GM19043 (cell line): ENCODE data around the gene RBBP7.

ENCODE experiments used
- ATAC-seq: cut with Tn5 transposase; IDR thresholded peaks from one replicate; pipeline ENCODE4 v1.9.1; 2021; ENCODE audit warnings: low read depth; ENCODE audit not compliant: unreplicated experiment

The RBBP7 gene

DNA sequence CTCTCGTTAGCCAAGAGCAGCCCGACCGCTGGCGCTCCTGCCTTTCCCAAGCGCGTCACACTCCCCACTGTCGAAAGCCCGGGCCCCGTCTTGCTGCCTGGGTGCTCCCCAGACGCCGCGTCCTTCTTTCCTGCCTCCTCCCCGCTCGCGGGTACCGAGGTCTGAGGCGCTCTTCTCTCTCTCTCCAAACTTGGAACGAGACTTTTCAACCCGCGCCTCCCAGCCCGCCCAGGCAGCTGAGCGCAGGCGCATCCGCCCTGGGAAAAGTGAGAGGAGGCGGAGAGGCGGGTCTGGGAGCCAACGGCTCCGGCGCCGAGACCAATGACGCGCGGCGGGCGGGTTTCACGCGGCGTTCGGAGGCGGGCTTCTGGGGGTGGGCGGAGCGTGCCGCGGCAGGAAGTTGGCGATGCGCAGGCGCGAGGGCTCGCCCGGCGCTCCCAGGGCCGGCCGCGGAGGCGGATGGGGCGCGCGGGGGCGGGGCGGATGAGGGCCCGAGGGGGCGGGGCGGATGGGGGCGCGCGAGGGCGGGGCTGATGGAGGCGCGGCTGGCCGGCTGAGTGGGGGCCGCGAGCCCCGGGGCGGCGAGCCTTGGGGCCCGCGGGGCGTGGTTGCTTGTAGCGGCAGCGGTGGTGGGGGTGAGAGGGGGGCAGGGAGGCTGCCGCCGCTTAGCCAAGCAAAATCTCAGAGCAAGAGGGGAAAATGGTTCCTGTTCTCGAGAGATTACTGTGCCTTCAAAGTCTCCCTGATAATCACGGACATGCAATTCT, at the start of gene RBBP7:
Gene RBBP7 (minus strand): TSS at position 268 of the 767 bp plus-strand sequence. CDS start 309 bp downstream, outside the sequence.
- peak; percentile 69 for ATAC-seq

DNA sequence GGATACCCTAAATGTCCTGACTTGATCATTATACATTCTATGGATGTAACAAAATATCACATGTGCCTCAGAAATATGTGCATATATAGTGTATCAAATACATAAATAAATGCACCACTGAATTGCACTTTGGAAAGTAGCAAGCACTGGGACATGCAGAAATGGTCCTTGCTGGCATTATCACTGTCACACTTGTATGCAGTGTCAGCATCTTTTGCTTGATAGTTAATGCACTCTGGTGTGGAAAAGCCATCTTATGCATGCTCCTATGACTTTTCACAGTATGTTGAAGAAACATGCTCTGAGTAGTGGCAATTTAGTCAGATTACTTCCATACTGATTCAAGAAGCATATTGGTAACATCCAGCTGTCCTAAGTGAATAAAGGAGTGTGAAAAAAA, 48.8 kb upstream of the RBBP7 start:
- no peak for ATAC-seq

DNA sequence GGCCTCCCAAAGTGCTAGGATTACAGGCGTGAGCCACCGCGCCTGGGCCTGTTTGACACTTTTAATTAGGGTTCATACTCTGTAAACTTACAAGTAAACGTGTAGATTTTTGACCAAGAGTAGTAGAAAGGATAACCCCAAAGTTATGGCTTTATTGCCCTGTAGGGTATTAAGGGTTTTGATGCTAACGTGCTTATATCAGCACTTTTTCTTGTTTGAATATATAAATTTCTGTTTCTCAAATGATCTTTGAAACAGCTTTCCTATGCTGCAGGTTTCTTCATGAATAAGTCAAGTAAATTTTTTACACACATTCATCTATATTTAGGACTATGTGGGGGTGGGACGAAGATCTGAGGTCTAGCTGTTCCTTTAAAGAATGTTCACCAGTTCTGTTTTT, 47.0 kb upstream of the RBBP7 start:
- no peak for ATAC-seq

DNA sequence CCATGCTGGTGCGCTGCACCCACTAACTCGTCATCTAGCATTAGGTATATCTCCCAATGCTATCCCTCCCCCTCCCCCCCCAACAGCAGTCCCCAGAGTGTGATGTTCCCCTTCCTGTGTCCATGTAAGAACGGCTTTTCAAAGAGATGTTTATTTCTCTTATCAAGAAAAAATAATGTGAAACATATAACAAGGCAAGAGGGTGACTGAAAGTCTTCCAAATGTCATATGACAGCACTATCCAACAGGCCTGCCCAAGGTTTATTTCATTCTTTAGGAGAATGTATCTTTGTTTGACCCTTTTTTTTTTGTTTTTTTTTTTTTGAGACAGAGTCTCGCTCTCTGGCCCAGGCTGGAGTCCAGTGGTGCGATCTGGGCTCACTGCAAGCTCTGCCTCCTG, 46.4 kb upstream of the RBBP7 start:
- ATAC-seq, result no peak

DNA sequence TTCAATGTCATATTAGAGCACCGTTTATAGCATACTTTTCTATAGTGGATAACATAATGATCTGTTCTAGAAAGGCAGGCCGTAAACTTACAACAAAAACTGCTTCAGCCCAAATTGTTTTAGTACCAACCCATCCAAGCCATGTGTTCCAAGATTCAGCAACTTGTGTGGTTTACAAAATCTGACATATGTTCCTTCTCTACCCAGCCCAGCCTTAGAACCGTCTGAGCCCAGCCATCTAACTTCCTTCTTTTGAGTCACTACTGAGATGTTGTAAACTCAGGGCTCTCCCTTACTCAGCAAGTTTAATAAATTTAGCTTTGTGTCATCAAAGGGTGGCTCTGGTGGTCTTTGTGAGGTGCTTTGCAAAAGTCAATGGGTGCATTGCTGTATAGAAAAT, 43.9 kb upstream of the RBBP7 start:
- no peak for ATAC-seq

DNA sequence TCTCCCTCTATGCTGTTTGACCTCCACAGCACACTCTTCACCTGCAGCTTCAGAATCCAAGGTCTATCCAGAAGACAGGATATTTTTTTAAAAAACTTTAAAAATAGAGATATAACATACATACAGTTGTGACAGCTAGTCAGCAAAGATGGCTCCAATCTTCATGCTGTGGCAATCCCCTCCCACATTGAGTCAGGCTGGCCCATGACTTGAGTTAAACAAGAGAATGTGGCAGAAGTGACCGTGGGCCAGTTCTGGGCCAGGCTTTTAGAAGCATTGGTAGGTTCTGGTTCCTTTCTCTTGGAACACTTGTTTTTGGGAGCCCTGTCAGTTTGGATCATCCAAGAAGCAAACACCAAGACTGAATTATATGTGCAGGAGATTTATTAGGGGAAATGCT, 40.2 kb upstream of the RBBP7 start:
- ATAC-seq, result no peak

DNA sequence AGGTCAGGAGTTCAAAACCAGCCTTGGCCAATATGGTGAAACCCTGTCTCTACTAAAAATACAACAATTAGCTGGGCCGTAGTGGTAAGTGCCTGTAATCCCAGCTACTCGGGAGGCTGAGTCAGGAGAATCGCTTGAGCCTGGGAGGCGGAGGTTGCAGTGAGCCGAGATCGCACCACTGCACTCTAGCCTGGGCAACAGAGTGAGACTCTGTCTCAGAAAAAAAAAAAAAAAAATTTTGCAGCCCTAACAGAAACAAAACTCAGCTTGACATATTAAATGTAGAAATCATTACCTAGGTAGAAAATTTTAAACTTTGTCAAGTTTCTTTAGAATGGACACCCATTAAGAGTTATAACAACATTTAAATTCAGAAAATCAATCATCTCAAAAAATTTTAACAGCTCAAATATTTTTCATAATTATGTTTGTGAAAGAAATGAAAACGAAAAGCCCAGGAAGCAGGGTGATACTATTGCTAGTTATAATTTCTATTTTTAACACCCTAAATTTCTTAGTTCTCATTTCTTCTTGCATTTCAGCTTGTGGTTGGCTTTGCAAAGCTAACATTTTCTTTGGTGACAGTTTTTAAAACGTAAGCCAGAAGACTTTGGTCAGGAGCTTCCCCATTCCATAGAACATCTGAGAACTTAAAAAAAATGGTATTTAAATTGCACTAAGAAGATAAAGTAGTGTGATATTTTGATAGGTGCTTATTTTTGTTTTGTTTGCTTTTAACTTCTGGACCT, 33.3 kb upstream of the RBBP7 start:
- peak; percentile 58 for ATAC-seq

DNA sequence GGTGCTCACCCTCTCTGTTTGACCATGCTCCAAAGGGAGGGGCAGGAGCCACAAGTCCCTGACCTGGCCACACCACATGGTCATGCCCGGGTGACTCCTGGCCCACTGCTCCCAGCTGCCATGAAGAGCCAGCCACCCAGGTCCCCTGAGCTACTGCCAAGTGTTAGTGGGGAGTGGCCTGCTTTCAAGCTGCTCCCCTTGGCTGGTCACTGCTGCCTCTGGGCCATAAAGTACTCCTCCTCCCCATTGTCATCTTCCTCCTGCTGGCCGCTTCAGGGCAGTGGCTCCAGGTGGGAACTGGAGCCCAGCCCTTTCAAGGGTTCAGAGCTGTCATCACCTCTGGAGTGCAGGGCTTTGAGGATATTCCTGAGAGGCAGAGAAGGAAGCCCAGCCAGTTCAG, 27.3 kb upstream of the RBBP7 start:
- ATAC-seq, result no peak

DNA sequence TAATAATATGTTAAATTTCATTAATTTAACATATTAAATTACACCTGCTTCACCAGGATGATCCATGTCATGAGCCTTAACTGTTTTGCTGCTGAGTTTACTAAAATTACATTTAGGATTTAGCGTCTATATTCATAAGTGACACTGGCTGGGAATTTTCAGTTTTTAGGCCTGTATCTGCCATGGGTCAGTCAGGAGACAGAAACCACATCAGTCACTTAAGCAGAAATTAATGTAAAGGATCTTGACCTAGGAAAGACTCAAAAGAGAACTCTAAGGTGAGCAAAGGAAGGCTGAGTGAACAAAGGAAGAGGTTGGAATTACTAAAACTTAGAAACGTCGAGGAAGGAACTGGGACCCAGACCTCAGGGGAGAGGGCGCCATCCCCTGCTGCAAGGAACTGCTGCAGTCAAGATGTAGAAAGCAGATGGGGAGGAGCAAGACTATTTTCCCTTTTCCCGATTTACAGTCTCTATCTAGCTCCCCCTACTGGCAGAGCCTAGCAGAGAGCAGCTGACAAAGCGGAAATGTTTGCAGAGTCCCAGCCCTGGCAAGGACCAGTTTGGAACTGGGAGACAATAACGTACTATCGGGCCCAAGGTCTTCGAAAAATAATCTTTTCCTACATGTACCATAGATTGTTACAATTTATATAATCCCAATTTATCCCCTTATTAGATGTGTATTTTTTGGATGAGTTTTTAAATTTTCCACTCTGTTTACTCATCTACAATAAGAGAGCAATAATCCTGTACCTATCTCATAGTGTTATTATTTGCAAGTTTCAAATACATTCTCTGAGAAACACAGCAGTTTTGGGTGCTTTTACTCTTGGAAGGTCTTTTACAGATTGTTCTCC, 22.6 kb upstream of the RBBP7 start:
- peak; percentile 92 for ATAC-seq

DNA sequence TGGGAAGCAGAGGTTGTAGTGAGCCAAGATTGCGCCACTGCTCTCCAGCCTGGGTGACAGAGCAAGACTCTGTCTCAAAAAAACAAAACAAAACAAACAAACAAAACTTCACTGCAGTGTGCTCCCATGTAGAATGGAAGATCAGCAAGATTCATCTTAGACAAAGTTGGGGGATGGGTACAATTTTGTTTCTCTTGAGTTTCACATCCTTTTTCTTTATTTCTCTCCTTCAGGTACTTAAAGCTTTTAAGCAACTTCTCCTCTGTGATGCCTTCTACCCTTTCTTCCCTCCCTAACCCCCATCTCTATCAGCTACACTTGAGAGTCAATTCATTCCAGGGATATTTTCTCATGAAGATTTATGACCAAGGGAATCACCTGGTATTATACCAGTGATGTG, 15.5 kb upstream of the RBBP7 start:
- ATAC-seq, result no peak

DNA sequence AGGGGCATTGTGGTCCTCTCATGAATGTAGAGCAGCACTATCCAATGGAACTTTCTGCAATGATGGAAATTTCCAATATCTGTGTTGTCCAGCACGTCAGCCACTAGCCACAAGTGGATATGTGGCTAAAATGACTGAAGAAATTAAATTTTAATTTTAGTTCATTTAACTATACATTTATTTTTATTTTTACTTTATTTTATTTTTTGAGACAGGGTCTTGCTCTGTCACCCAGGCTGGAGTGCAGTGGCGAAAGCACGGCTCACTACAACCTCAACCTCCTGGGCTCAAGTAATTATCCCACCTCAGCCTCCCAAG, 13.3 kb upstream of the RBBP7 start:
- ATAC-seq, result no peak

DNA sequence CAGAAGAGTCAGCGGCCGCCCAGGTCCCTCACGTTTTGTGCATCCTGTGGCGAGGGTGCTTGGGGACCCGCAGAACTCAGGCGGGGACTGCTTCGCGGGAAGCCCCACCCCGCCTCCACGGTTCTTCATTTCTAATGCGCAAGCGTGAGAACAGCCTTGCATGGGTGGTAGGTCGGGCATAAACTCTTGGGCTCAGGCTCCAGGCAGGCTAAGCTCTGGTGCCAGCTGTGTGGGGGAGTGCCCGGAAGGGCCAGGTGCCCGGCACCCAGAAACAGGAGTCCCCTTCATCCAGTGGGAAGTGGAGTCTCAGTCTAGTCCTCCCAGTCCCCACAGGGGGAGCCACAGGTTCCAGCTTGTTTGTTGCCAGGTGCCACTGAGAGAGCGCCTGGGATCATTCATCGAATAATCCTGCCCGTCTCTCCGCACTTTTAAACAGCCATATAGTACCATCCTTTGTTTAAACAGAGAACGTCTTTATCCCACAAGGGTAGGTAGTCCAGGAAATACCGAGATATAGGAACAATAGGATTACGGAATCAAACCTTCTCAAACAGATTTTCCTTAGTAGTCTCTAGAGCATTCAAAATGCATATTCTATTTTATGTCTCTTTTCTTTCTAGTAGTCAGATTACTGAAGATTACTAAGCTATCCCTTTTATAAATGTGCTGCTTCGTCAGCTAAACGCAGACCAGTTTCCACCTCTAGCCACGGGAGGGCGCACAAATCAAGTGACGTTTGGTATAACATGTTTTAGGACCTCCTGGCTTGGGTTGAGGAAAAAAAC, 12.7 kb upstream of the RBBP7 start:
- peak; percentile 56 for ATAC-seq

DNA sequence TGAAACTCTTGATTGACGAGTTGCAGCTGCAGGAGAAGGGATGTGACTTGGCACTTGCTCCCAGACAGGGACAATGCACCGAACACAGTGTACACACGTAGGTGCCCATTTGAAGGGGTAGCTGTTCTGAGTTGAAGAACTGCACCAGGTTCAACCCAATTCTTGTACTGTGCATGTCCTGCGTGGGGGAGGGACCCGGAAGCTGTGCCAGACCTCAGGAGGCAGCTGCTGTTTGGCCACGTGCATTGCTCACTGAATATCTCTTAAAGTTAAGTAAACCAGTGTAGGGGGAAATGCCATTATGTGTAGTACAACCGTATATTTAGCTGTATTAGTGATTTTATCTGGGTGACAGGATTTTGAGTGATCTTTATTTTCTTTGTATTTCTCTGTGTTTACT, 12.0 kb upstream of the RBBP7 start:
- no peak for ATAC-seq

DNA sequence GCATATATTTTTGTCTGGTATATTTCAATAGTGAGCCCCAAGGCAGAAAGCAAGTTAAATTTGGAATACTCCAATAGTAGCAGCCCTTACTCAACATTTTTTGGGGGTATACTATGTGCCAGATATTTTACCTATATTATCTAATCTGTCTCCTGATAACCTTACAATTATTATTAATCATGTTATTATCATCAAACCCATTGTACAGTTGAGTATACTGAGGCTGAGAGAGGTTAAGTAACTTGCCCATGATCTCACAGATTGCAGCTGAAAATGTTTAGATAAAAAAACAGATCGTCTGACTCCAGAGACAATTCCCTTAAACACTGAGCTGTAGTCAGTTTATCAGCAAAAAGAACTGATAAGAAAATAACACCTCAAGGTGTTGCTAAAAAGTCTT, 6.5 kb upstream of the RBBP7 start:
- no peak for ATAC-seq

DNA sequence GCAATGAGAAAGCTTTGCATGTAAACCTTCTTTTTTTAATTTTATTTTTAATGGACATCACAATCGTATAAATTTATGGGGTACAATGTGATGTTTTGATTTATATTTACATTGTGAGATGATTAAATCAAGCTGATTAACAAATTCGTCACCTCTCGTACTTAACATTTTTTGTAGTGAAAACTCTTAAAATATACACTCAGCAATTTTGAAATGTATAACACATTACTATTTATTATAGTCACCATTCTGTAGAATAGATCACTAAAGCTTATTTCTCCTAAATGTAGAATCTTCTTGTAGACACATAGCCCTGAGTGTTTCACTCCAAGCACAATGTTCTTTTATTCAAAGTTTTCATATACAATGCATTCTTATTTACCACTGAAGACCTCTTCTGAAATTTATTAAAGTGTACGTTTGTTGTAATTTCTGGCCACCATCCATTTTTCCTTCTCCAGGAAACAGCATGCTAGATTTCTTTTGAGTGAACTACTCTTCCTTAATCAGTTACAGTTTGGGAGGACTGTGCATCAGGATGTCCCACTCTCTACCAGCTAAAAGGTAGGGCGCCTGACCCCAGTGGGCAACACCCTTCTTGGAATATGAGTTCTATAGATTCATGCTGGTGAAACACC, 4.4 kb upstream of the RBBP7 start:
- no peak for ATAC-seq

DNA sequence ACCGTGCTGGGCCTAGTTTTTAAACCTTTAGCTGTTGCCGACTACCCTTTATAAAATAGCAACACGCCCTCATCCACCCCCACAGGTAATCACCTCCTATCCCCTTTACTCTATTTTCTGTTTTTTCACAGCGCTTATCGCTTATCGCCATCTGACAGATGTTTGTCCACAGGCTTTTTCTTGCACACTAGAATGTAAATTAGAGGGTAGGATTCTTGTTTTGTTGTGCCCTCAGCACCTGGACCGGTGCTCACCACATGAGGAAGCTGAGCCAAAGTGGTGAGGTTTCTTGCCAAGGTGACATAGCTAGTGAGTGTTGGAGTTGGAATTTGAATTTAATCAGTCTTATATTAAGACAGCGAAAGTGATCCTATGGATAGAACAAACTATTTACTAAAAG, 2.9 kb upstream of the RBBP7 start:
- ATAC-seq, result no peak

DNA sequence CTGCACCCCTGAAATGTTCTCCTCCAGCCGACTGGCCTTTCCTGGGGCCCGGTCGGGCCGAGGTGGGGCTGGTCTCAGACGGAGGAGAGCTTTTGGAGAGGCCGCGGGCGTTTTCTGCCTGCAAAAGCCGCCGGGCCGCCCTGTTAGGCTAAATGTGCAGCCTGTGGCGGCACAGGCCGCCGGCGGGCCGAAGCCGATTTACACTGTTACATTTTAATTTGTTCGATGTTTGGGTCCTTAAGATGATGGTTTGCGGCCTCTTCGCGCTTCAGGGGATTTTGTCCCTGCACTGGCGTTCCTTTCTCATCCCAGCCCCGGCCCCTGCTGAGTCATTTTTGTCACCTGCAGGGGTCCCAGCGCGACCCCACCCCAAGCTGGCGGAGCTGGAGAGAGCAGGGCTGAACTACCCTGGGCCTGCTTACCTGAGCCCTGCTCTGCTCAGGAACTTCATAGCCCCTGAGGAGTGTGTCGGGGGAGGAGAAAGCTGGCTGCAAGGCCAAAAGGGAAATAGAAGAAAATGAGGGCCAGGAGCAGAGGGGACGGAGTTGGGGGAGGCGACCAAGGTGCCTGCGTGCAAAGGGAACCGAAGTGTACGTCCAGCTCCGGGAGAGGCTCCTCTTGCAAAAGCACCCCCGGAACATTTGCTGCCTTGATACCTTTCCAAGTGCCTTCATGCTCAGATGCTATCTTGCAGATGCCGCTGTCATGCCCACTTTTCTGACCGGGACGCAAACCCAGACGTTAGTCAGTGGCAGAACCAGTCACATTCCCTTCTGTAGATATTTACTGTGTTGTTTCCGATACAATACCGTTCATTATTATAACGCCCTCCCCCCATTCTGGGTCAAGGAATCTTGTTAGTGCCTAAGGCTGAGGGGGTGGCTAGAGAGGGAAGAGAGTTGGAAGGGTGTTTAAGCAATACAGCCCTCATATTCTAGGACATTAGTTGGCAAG, 977 bp upstream of the RBBP7 start:
- ATAC-seq, result peak; percentile 16

DNA sequence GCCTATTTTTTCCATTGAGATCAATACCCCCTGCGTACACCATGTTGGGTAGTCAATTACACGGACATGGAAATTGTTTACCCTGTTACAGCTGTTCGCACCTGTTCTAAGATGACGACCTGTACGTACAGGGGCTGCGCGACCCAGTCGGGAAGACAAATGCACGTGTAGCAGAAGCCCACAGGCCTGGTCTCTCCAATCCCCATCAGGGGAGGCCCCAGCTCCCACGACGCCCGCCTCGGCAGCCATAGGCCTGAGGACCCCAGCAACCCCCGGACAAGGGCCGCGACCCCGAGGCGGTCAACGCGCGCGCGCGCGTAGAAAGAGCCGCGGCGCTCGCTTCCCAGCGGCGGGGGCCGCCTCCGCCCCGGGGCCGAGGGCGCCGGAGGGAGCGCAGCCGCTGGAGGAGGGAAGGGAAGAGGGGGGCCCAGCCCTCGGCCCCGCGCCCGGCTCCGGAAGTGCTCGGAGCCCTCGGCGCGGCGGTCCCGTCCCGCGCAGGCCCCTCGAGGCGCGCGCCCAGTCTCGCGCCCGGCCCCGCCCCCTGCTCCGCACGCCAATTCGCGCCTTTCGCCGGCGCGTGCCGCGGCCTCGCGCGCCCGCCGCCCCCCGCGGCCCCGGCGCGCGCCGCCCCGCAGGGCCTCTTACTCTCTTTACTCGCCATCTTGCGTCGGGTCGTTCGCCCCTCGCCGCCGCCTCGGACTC, 618 bp downstream of the RBBP7 start:
- peak; percentile 37 for ATAC-seq
